Ectodermal cell (in vitro differentiated cells): ENCODE results near the gene CPNE8.

Experiments
- H3K27ac ChIP-seq: 2 replicates; pipeline ENCODE4 v1.7.0; 2013; ENCODE audit warnings: mild to moderate bottlenecking, low read depth, low read length; ENCODE audit not compliant: insufficient read depth, poor library complexity, severe bottlenecking
- H3K27me3 ChIP-seq: 2 replicates; pipeline ENCODE4 v1.7.0; 2013; ENCODE audit warnings: mild to moderate bottlenecking, low read length; ENCODE audit not compliant: insufficient read depth, control insufficient read depth, poor library complexity, severe bottlenecking
- H3K36me3 ChIP-seq: one replicate; pipeline ENCODE4 v1.7.0; 2013; ENCODE audit warnings: low read length; ENCODE audit not compliant: control insufficient read depth, insufficient read depth
- H3K4me1 ChIP-seq: one replicate; pipeline ENCODE4 v1.7.0; 2013; ENCODE audit warnings: low read length; ENCODE audit not compliant: control insufficient read depth, insufficient read depth
- H3K4me3 ChIP-seq: 2 replicates; pipeline ENCODE4 v1.7.0; 2013; ENCODE audit warnings: low read depth, low read length, control low read depth; ENCODE audit not compliant: insufficient read depth
- H3K9me3 ChIP-seq: 2 replicates; pipeline ENCODE4 v1.7.0; 2013; ENCODE audit warnings: mild to moderate bottlenecking, low read length, moderate library complexity; ENCODE audit not compliant: control insufficient read depth
- WGBS, 2 experiments: methylation state at CpG; one replicate each; pipeline ENCODE4 v1.1.7; 2013; ENCODE audit warnings: missing lambda C conversion rate in 2 of 2; 5-methylcytosine and 5-hydroxymethylcytosine counted together

The CPNE8 gene

GRCh38 chr12:38921025-38921677, 15.8 kb upstream of the CPNE8 start:
- H3K9me3 ChIP-seq, result no peaks in the 10 kb centered on the region
- H3K27ac ChIP-seq, result no peak overlapping the region
- no peaks in the 10 kb centered on the region for H3K4me1 ChIP-seq
- no peak overlapping the region for H3K4me3 ChIP-seq
- 15 to 20% methylated on average over 1 to 2 of the region's 2 CpGs for WGBS, 2 experiments
- no peaks in the 10 kb centered on the region for H3K27me3 ChIP-seq
- no peaks in the 10 kb centered on the region for H3K36me3 ChIP-seq

GRCh38 chr12:38919191-38919590, 13.8 kb upstream of the CPNE8 start:
- Histone ChIP-seq H3K27ac (no peak overlapping the region), H3K4me3 (no peak overlapping the region), H3K27me3 (no peaks in the 10 kb centered on the region), H3K4me1 (no peaks in the 10 kb centered on the region), H3K9me3 (no peaks in the 10 kb centered on the region), H3K36me3 (no peaks in the 10 kb centered on the region)
- 93 to 97% methylated on average over 5 of the region's 5 CpGs for WGBS, 2 experiments

DNA sequence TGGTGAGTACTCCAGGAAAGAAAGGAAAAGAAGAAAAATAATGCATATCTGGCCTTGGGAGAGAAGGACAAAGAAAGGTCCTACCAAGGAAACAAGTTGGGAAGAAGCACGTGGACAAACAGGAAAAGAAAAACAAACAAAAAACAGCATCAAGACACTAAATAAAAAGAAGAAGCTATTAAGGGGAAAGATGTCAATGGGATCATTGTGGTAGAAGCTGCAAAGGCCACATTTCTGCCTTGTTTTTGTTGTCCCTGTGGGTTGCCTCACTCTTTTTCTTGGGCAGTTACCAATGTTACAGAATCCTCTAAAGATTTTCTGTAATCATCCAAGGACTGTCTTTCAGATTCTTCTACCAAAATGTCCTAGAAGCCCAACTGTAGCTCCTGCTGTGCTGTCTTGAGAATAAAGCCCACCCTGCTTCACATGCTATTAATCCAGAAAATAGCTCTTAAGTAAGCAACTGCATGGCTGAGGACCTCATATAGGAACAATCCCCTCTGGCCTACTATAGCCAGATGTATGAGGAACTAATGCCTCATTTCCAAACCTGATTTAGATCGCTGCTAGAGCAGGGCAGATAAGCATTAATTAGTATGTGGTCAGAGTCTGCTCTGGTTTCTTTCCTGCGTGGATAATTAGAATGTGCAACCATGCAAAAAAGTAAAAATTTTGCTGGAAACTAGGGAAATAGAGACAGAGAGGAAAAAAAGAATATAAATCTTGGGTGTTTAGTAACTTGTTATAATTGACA, 10.2 kb upstream of the CPNE8 start:
- WGBS, 2 experiments, result 91 to 100% methylated on average over 2 to 3 of the region's 3 CpGs
- no peak overlapping the region for H3K4me3 ChIP-seq
- no peak overlapping the region for H3K27ac ChIP-seq

DNA sequence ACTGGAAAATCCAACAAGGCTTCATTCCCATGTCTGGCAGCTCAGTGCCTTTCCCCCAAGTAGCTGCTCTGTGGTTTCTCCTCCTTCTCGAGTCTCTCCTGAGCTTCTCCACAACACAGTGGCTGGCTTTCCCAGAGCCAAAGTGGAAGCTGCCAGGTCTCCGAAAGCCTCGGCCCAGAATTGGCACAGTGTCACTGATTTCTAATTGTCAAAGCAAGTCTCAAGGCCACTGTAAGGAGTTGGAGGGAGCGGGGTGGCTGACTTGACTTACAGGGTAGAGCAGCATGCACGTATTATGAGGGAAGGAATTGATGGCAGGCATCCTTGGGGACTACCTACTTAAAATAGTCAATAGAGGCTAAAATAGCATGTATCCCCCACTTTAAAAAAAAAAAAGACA, 6.7 kb upstream of the CPNE8 start:
- Histone ChIP-seq H3K9me3 (no peaks in the 10 kb centered on the region), H3K27me3 (no peaks in the 10 kb centered on the region), H3K4me3 (no peak overlapping the region), H3K4me1 (no peaks in the 10 kb centered on the region), H3K36me3 (no peaks in the 10 kb centered on the region), H3K27ac (no peak overlapping the region)
- WGBS, 2 experiments, result 95 to 97% methylated on average over 5 of the region's 5 CpGs

More for the DNA sequence above, 10.2 kb upstream of the CPNE8 start:
- Histone ChIP-seq H3K27me3 (no peaks in the 10 kb centered on the region), H3K4me1 (no peaks in the 10 kb centered on the region), H3K36me3 (no peaks in the 10 kb centered on the region), H3K9me3 (no peaks in the 10 kb centered on the region)

DNA sequence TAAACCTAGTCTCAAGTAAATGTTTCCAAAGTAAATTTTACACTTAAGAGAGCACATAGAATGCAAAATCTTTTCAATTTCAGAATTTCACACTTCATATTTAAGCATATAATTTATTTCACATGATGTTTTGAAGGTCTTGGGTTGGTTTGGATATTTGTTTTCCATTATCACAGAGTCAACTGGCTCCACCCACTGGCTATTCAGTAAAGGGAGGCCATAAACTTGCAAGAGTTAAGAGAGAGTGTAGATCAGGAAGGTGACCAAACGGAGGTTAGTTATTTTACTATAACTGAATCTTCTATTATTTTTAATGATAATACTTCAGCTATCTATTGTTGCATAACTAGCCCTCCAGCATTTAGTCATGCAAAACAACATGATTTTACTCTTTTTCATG, 6.2 kb upstream of the CPNE8 start:
- no CpG with 5 or more reads among the region's 1 CpG for WGBS, 2 experiments
- Histone ChIP-seq H3K27me3 (no peaks in the 10 kb centered on the region), H3K36me3 (no peaks in the 10 kb centered on the region), H3K4me1 (no peaks in the 10 kb centered on the region), H3K27ac (no peak overlapping the region), H3K4me3 (no peak overlapping the region), H3K9me3 (no peaks in the 10 kb centered on the region)

- H3K27me3 ChIP-seq, result peaks cover 14% of the 10 kb centered on the region
- 89 to 94% methylated on average over 5 to 6 of the region's 6 CpGs for WGBS, 2 experiments
- no peaks in the 10 kb centered on the region for H3K9me3 ChIP-seq
- H3K4me1 ChIP-seq, result peaks cover 3% of the 10 kb centered on the region
- H3K36me3 ChIP-seq, result no peaks in the 10 kb centered on the region
- no peak overlapping the region for H3K27ac ChIP-seq
- H3K4me3 ChIP-seq, result peak overlapping the region; percentile 63
These were observed 2.0 kb upstream of the CPNE8 start for GRCh38 chr12:38907201-38907923.

- peak overlapping the region; percentile 63 for H3K4me3 ChIP-seq
- 0 to 1% methylated on average over 35 to 36 of the region's 36 CpGs for WGBS, 2 experiments
- no peaks in the 10 kb centered on the region for H3K9me3 ChIP-seq
- H3K36me3 ChIP-seq, result no peaks in the 10 kb centered on the region
- H3K27ac ChIP-seq, result peak overlapping the region; percentile 6
- H3K27me3 ChIP-seq, result peaks cover 14% of the 10 kb centered on the region
- H3K4me1 ChIP-seq, result peaks cover 3% of the 10 kb centered on the region
These were observed 1.2 kb upstream of the CPNE8 start for GRCh38 chr12:38906482-38907200.

GRCh38 chr12:38904537-38905479, 583 bp downstream of the CPNE8 start:
- Histone ChIP-seq H3K4me3 (peak overlapping the region; percentile 63), H3K27me3 (peaks cover 14% of the 10 kb centered on the region), H3K9me3 (no peaks in the 10 kb centered on the region), H3K27ac (peak overlapping the region; percentile 69), H3K36me3 (no peaks in the 10 kb centered on the region), H3K4me1 (peaks cover 3% of the 10 kb centered on the region)
- WGBS, 2 experiments, result 31 to 33% methylated on average over 49 of the region's 49 CpGs

DNA sequence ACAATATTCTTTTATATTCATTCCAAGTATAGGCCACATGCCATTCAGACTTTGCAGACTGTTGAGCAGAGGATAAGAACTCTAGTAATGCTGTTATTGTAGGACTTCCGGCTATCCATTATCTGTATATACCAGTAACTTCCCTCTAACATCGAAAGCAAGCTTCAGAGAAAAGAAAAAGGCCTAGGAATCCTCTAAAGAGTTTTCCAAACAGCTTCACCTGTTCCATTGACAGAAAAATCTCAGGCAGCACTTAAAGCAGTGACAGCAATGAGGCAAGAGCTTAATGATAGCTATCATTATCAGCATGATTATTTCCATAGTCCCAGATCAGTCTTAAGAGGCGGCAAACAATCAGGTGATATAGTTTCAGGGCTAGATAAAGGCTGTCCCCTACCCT, 1.8 kb downstream of the CPNE8 start:
- Histone ChIP-seq H3K27ac (no peak overlapping the region), H3K4me1 (peaks cover 3% of the 10 kb centered on the region), H3K4me3 (no peak overlapping the region), H3K27me3 (peaks cover 14% of the 10 kb centered on the region), H3K36me3 (no peaks in the 10 kb centered on the region), H3K9me3 (no peaks in the 10 kb centered on the region)
- 73 to 92% methylated on average over 3 of the region's 3 CpGs for WGBS, 2 experiments
